A673 (cell line): Measurements from ENCODE around the gene DGKQ.

ENCODE experiments used
- CTCF ChIP-seq: fragments of 300-800, 200-600 bp; sonication (generic); conservative IDR thresholded peaks from 2 replicates; pipeline ENCODE4 v1.5.1; 2017; ENCODE audit warnings: low read depth, mild to moderate bottlenecking, antibody characterized with exemption, low read length, moderate library complexity, mixed read lengths
- EZH2 ChIP-seq: fragments of 200-600 bp; sonication (generic); IDR thresholded peaks from 2 replicates; pipeline ENCODE4 v1.6.1; 2017; ENCODE audit warnings: borderline replicate concordance, low read depth, mild to moderate bottlenecking, mixed read lengths, antibody characterized with exemption, low read length; ENCODE audit not compliant: poor library complexity, severe bottlenecking

GRCh38 chr4:997375-998071, 24.2 kb upstream of the DGKQ start:
- no peak for TF ChIP-seq CTCF
- TF ChIP-seq EZH2 = no peak
